ENCODE data around the gene ZNF862.

ZNF862 gene

GRCh38 chr7:149864751-149865150, 26.6 kb downstream of the ZNF862 start:
- no peak overlapping the region for H3K4me3 ChIP-seq (ENCODE audit: low read length)
- DNase-seq (ENCODE audit: low read depth), result no peak

GRCh38 chr7:149865437-149865836, 27.3 kb downstream of the ZNF862 start:
- no peak for TF ChIP-seq CTCF (IDR thresholded peaks at IDR 0.05; ENCODE audit: insufficient read depth, low read depth, low read length, missing control alignments)
- H3K4me3 ChIP-seq (ENCODE audit: low read length), result no peak overlapping the region
- DNase-seq (ENCODE audit: low read depth), result no peak

More at GRCh38 chr7:149864751-149865150, 26.6 kb downstream of the ZNF862 start:
- TF ChIP-seq CTCF (IDR thresholded peaks at IDR 0.05; ENCODE audit: insufficient read depth, low read depth, low read length, missing control alignments), result no peak

GRCh38 chr7:149866139-149866778, 28.1 kb downstream of the ZNF862 start:
- H3K4me3 ChIP-seq (ENCODE audit: low read length), result no peak overlapping the region
- DNase-seq (ENCODE audit: low read depth), result no peak

GRCh38 chr7:149866779-149867447, 28.7 kb downstream of the ZNF862 start:
- no peak for TF ChIP-seq CTCF (IDR thresholded peaks at IDR 0.05; ENCODE audit: insufficient read depth, low read depth, low read length, missing control alignments)
- peak; percentile 73 for DNase-seq (ENCODE audit: low read depth)
- H3K4me3 ChIP-seq (ENCODE audit: low read length), result no peak overlapping the region

More at GRCh38 chr7:149866139-149866778, 28.1 kb downstream of the ZNF862 start:
- no peak for TF ChIP-seq CTCF (IDR thresholded peaks at IDR 0.05; ENCODE audit: insufficient read depth, low read depth, low read length, missing control alignments)

- no peak overlapping the region for H3K4me3 ChIP-seq (ENCODE audit: low read length)
- DNase-seq (ENCODE audit: low read depth), result no peak
- no peak for TF ChIP-seq CTCF (IDR thresholded peaks at IDR 0.05; ENCODE audit: insufficient read depth, low read depth, low read length, missing control alignments)
These were observed 29.8 kb downstream of the ZNF862 start for GRCh38 chr7:149867762-149868622.

GRCh38 chr7:149868623-149869290, 30.6 kb downstream of the ZNF862 start:
- no peak for DNase-seq (ENCODE audit: low read depth)
- peak; percentile 4 for TF ChIP-seq CTCF (IDR thresholded peaks at IDR 0.05; ENCODE audit: insufficient read depth, low read depth, low read length, missing control alignments)
- no peak overlapping the region for H3K4me3 ChIP-seq (ENCODE audit: low read length)
